ENCODE measurements around the gene USF3. TPM values are rescaled to one million over a fixed set of nuclear protein-coding genes. Genes with fewer than 3 reads are reported as not detected.

USF3 gene
- total RNA-seq, 1 experiment from 2014 or later: 10.9 TPM

DNA sequence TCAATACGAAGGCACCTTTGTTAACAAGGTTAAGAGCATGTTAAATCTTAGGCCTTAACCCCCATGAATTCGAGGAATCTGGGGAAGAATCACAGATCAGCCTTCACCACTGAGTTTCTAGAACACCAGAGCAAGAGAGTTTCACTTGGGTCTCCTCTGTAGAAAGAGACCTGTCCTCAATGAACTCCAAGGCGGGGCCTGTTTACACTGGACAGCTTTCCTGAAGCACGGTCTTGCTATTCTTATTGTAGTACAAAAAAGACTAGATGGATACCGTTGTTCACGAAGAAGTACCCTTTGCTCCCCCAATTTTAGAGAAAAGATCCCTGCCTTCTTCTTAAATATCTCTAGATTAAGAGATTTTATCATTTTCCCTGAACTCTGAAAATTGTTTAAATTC, 64.9 kb downstream of the USF3 start:
- Histone ChIP-seq H3K4me3 (ENCODE audit: low read depth, low read length) (no peak overlapping the region), H3K36me3 (ENCODE audit: control insufficient read depth, insufficient read depth, low read length) (no peaks in the 10 kb centered on the region), H3K9me3 (no peaks in the 10 kb centered on the region), H3K27me3 (replicated peaks; ENCODE audit: control insufficient read depth, insufficient read depth, low read length) (no peaks in the 10 kb centered on the region), H3K4me1 (peaks cover 5% of the 10 kb centered on the region; the same call in 1 of the 2 replicates)
- Mint-ChIP-seq H3K9me3 (ENCODE audit: unreplicated experiment) (no peaks in the 10 kb centered on the region), H3K4me3 (ENCODE audit: unreplicated experiment) (no peak overlapping the region), H3K36me3 (ENCODE audit: insufficient read depth, unreplicated experiment) (no peaks in the 10 kb centered on the region), H3K27me3 (ENCODE audit: insufficient read depth, unreplicated experiment) (peaks cover 2% of the 10 kb centered on the region), H3K27ac (ENCODE audit: unreplicated experiment) (no peak overlapping the region), H3K4me1 (ENCODE audit: low read depth, unreplicated experiment) (peaks cover 6% of the 10 kb centered on the region)
- CTCF ChIA-PET: no interaction called here
- intact Hi-C loops (cut with micrococcal nuclease; ENCODE audit: unreplicated experiment): no loop called here
- no TSS peak for BruUV-seq (replicated peaks)
- DNase-seq: no peak
- TF ChIP-seq, protein P1, sequence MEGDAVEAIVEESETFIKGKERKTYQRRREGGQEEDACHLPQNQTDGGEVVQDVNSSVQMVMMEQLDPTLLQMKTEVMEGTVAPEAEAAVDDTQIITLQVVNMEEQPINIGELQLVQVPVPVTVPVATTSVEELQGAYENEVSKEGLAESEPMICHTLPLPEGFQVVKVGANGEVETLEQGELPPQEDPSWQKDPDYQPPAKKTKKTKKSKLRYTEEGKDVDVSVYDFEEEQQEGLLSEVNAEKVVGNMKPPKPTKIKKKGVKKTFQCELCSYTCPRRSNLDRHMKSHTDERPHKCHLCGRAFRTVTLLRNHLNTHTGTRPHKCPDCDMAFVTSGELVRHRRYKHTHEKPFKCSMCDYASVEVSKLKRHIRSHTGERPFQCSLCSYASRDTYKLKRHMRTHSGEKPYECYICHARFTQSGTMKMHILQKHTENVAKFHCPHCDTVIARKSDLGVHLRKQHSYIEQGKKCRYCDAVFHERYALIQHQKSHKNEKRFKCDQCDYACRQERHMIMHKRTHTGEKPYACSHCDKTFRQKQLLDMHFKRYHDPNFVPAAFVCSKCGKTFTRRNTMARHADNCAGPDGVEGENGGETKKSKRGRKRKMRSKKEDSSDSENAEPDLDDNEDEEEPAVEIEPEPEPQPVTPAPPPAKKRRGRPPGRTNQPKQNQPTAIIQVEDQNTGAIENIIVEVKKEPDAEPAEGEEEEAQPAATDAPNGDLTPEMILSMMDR (IDR thresholded peaks at IDR 0.05; ENCODE audit: insufficient read depth in 1 of 2, low read depth in 1 of 2, low read length in 1 of 2, severe bottlenecking in 1 of 2, unreplicated experiment in 1 of 2): no peak
- POLR2A ChIA-PET: no interaction called here

DNA sequence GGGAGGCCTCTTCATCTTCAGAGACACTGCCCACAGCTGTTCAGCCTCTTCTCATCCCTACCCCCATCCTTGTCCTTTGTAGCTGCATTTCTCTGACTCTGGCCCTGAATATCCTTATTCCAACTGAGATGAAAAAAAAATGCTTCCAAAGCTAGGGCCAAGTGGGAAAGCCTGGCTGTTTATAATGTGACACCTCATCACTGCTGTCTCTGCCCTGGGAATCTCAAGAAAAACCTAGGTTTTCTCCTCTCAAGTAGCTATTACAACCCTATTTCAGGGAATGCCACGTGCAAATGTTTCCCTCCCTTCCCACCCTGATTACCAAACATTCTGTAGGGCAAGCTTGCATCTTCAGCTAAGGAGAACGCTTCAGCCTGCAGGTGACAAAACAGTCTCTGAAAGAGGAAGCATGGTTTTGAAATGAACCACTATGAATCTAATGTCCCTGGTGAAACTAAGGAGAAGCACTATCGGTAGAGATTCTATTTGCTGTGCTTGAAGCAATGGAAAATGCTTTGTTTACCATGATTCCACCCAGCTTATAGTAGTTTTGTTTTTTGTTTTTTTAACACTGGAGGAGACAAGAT, 65.4 kb downstream of the USF3 start:
- H3K36me3 ChIP-seq (ENCODE audit: control insufficient read depth, insufficient read depth, low read length): no peaks in the 10 kb centered on the region
- intact Hi-C loops (cut with micrococcal nuclease; ENCODE audit: unreplicated experiment): no loop called here
- H3K9me3 ChIP-seq: no peaks in the 10 kb centered on the region
- no peak for DNase-seq
- peaks cover 5% of the 10 kb centered on the region; the same call in 1 of the 2 replicates for H3K4me1 ChIP-seq
- POLR2A ChIA-PET: interaction anchor here (0.5 kb wide), 1 partner anchor 13 kb away, joined by 3 read pairs; no protein-coding TSS in a partner anchor
- CTCF ChIA-PET: interaction anchor here (0.6 kb wide), 1 partner anchor 205 kb away, joined by 3 read pairs; no protein-coding TSS in a partner anchor
- no peaks in the 10 kb centered on the region for H3K36me3 Mint-ChIP-seq (ENCODE audit: insufficient read depth, unreplicated experiment)
- TF ChIP-seq, protein P1 (IDR thresholded peaks at IDR 0.05; ENCODE audit: insufficient read depth in 1 of 2, low read depth in 1 of 2, low read length in 1 of 2, severe bottlenecking in 1 of 2, unreplicated experiment in 1 of 2): no peak
- H3K9me3 Mint-ChIP-seq (ENCODE audit: unreplicated experiment): no peaks in the 10 kb centered on the region
- no TSS peak for BruUV-seq (replicated peaks)
- no peak overlapping the region for H3K4me3 ChIP-seq (ENCODE audit: low read depth, low read length)
- no peak overlapping the region for H3K27ac Mint-ChIP-seq (ENCODE audit: unreplicated experiment)
- no peak overlapping the region for H3K4me3 Mint-ChIP-seq (ENCODE audit: unreplicated experiment)
- H3K27me3 ChIP-seq (replicated peaks; ENCODE audit: control insufficient read depth, insufficient read depth, low read length): no peaks in the 10 kb centered on the region
- H3K27me3 Mint-ChIP-seq (ENCODE audit: insufficient read depth, unreplicated experiment): peaks cover 7% of the 10 kb centered on the region
- peaks cover 9% of the 10 kb centered on the region for H3K4me1 Mint-ChIP-seq (ENCODE audit: low read depth, unreplicated experiment)

DNA sequence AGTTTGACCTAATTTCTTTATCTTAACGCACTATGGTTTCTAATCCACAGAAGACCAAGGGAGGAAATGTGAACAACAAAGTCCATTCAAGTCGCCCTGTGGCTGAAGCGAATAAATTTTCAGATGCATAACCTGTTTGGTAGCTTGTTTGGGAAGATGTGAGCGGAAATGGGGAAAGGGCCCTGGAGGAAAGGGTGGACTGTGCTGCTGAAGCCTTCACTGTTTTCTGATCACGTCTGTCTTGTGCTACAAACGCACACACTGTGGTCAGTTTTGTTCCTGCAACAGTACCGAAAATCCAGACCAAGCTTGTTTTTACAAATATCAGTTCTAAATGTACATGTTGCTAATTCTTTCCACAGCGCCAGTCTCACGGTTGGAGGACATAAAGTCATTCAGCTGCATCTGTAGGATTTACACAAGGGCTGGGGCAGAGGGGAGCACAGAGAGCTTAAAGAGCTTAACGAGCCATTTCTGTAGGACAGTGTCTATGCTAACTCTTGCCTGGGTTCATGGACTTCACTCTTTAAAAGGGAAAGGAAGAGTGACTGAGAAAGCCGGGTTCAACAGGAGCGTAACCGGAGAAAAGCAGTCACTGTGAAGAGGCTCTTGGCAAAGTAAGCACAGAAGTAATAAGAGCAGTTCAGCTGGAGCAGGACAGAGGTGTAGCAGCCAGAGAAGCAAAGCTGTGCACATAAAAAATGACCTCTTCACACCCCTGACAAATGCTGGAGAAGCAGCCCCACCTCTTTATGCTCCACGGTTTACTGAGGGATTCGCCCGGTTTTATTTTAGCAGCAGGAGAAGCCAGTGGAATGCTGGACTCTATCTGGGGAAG, 66.6 kb downstream of the USF3 start:
- Histone ChIP-seq H3K4me1 (peaks cover 5% of the 10 kb centered on the region; the same call in 1 of the 2 replicates), H3K27me3 (replicated peaks; ENCODE audit: control insufficient read depth, insufficient read depth, low read length) (no peaks in the 10 kb centered on the region), H3K9me3 (no peaks in the 10 kb centered on the region), H3K4me3 (ENCODE audit: low read depth, low read length) (no peak overlapping the region), H3K36me3 (ENCODE audit: control insufficient read depth, insufficient read depth, low read length) (no peaks in the 10 kb centered on the region)
- Mint-ChIP-seq H3K27me3 (ENCODE audit: insufficient read depth, unreplicated experiment) (peaks cover 8% of the 10 kb centered on the region), H3K9me3 (ENCODE audit: unreplicated experiment) (no peaks in the 10 kb centered on the region), H3K4me3 (ENCODE audit: unreplicated experiment) (no peak overlapping the region), H3K27ac (ENCODE audit: unreplicated experiment) (no peak overlapping the region), H3K4me1 (ENCODE audit: low read depth, unreplicated experiment) (peaks cover 9% of the 10 kb centered on the region), H3K36me3 (ENCODE audit: insufficient read depth, unreplicated experiment) (no peaks in the 10 kb centered on the region)
- BruUV-seq (replicated peaks): no TSS peak
- intact Hi-C loops (cut with micrococcal nuclease; ENCODE audit: unreplicated experiment): loop anchor here (10.0 kb wide), 1 partner anchor 495 kb away; no protein-coding TSS in a partner anchor
- ChIA-PET CTCF (interaction anchor here (0.7 kb wide), 1 partner anchor 115 kb away, joined by 3 read pairs; no protein-coding TSS in a partner anchor), POLR2A (no interaction called here)
- DNase-seq: no peak
- TF ChIP-seq, protein P1 (IDR thresholded peaks at IDR 0.05; ENCODE audit: insufficient read depth in 1 of 2, low read depth in 1 of 2, low read length in 1 of 2, severe bottlenecking in 1 of 2, unreplicated experiment in 1 of 2): no peak
